HTERT RPE-1 (cell line): ENCODE measurements around the gene C9orf78.

Experiments
- in situ Hi-C: fragments of 300-500 bp; cut with MboI; formaldehyde crosslinking; loops from 4 replicates; pipeline ENCODE4 v1.14.3; 2020; ENCODE audit warnings: low sequenced_read_pairs

The C9orf78 gene, protein sequence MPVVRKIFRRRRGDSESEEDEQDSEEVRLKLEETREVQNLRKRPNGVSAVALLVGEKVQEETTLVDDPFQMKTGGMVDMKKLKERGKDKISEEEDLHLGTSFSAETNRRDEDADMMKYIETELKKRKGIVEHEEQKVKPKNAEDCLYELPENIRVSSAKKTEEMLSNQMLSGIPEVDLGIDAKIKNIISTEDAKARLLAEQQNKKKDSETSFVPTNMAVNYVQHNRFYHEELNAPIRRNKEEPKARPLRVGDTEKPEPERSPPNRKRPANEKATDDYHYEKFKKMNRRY

GRCh38 chr9:129835128-129835859 lies at the start of gene C9orf78, which contains the start of gene USP20:
Gene C9orf78 (minus strand): TSS chr9:129835275. CDS start chr9:129835221, 54 bp downstream.
Gene USP20 (plus strand): TSS chr9:129835458. CDS start chr9:129852556, 17,098 bp downstream.
- in situ Hi-C loops = no loop called here

DNA sequence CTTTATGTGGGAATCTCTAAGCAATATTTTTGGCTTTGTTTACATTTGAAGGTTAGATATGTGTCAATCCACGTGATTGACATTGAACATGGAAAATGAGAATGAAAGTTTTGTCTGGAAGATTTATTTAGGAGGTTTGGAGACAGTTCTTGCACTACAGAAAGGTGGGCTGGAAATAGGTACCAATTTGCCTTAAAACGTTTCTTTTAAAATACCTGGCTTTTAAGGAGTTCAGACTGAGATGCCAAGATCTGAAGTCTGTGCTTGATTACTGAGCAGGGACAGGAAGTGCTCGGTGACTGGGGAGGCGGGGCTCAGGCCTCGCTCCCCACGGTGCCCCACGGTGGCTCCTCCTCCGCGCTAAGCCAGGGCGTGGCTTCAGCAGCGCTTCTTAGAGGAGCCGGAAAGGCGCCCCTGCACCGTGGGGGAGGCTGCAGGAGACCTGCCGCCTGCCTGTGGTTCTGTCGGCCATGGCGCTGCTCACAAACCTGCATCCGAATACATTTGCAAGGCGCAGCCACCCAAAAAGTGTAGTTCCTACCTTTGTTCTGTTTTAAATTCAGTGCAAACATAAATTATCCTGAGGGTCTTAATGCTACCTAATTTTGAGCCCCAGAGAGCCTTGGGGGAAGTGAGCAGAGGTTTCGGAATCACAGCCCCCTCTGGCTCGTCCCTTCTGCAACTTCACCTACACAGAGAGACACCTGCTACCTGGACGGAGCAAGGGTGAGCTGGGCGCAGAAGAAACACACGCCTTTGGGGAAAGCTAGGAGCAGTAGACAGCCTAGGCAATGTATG lies 49.3 kb upstream of the C9orf78 start:
- in situ Hi-C loops = no loop called here

DNA sequence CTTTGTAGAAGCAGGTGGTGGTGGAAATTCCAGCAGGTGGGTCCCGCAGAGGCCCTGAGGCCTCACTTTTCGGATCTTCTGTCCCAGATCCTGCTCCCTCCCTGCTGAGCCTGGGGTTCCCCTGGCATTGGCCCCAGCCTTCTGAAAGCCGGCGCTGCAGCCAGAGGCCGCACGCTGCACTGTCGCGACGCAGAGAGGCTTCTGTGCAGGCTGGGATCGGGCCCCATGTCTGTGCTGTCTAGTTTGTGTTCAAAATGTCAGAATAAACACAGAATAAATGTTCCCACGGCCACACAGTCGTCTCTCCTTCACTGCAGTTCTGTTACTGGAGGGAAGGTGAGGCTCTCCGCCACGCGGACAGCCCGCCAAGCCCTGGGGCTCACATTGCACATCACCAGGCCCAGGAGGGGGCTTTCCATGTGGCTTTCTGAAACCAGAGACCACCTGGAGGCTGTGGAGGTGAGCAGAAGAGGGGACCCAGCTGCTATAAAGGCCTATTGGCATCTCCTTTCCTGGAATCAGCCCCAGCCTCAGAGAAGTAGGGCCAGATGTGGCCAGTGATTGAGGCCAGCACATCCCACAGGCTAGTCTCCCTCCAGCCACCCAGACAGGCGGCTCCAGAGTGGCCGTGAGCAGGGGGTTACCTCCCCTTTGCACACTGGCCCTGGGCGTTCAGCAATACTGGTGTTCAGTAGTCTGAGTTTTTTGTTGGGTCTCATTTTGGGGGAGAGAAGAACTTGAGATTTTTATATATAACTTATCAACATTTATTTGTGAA lies 46.7 kb upstream of the C9orf78 start:
- in situ Hi-C loops = no loop called here

GRCh38 chr9:129880654-129881546 lies 45.8 kb upstream of the C9orf78 start:
- in situ Hi-C loops = no loop called here

DNA sequence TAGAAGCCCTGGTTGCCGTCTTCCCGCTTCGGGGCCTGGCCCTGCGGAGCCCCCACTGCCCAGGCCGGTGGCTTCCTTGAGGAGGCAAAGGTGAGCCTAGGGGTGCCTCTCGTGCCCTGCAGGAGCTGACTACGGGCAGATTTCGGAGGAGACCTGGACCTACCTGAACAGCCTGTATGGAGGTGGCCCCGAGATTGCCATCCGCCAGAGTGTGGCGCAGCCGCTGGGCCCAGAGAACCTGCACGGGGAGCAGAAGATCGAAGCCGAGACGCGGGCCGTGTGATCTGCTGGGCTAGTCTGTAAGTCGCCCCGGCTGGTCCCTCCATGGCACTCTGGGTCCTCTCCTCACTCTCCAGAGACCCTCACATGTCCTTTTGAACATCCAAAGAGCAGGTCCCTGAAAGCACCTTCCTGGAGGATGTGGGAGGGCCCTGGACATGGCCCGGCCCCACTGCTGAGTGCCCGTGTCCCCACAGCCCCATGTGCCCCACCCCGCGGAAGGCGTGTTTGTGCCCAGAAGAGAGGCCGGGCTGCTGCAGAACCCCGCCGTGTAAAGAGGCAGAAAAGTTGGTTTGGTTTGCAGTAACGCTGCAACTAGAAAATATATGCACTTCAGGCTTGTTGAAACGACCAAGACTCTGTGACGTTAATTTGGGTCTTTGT lies 45.0 kb upstream of the C9orf78 start:
- in situ Hi-C loops = no loop called here

GRCh38 chr9:129879103-129879699 lies 44.1 kb upstream of the C9orf78 start:
- in situ Hi-C loops = no loop called here

- in situ Hi-C loops = no loop called here
Observed at GRCh38 chr9:129878291-129878690, 43.2 kb upstream of the C9orf78 start.

DNA sequence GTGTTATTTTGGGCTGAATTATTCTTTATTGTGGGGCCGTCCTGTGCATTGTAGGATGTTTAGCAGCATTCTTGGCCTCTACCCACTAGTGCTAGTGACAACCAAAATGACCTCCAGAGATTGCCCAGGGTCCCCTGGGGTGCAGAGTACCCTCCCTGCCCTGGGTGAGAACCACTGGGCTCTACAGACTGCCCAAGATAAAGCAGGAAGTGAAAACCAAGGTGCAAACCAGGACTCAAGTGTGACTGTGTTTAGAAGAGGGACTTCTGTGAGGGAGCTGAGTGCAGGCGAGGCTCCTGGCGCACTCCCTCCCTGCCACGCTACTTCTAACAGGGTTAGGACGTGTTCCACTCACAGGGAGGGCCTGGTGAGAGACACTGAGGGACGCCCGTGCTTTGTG lies 41.7 kb upstream of the C9orf78 start:
- in situ Hi-C loops = no loop called here

- in situ Hi-C loops = no loop called here
Observed at GRCh38 chr9:129875687-129876395, 40.8 kb upstream of the C9orf78 start.

DNA sequence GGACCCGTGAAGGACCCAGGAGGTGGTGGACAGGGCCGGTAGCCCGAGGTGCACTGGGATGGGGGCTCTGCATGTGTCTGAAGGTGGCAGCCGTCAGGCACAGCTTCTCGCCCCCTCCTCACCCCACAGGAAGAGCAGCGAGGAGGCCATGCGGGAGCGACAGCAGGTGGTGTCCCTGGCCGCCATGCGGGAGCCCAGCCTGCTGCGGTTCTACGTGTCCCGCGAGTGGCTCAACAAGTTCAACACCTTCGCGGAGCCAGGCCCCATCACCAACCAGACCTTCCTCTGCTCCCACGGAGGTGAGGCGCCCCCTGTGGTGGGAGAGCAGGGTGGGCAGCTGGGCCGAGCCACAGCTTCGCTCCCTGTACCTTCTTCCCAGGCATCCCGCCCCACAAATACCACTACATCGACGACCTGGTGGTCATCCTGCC lies 40.1 kb upstream of the C9orf78 start:
- in situ Hi-C loops = no loop called here

DNA sequence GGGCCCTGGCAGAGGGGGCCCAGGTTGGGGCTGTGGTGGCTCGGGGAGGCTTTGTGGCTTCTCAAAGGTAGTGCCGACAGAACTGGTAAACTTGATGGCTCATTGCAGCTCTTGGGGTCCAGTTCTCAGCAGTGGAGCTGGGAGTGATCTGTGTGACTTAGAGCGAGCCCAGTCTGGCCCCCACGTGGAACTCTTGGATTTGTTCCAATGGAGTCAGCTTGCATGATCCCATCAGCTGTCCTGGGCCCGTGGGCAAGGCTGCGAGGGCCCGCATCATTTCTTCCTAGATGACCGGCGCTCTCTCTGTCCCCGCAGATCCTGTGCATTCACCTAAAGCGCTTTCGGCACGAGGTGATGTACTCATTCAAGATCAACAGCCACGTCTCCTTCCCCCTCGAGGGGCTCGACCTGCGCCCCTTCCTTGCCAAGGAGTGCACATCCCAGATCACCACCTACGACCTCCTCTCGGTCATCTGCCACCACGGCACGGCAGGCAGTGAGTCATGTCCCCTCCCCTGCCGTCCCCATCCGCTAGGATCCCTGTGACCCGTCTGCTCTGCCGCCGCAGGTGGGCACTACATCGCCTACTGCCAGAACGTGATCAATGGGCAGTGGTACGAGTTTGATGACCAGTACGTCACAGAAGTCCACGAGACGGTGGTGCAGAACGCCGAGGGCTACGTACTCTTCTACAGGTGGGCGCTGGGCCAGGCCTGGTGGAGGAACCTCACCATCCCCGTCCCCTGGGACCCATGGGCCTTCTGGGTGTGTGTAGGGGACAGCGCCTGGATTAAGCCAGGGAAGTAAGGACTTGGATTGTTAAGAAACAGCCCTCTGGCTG lies 39.4 kb upstream of the C9orf78 start:
- in situ Hi-C loops = no loop called here

DNA sequence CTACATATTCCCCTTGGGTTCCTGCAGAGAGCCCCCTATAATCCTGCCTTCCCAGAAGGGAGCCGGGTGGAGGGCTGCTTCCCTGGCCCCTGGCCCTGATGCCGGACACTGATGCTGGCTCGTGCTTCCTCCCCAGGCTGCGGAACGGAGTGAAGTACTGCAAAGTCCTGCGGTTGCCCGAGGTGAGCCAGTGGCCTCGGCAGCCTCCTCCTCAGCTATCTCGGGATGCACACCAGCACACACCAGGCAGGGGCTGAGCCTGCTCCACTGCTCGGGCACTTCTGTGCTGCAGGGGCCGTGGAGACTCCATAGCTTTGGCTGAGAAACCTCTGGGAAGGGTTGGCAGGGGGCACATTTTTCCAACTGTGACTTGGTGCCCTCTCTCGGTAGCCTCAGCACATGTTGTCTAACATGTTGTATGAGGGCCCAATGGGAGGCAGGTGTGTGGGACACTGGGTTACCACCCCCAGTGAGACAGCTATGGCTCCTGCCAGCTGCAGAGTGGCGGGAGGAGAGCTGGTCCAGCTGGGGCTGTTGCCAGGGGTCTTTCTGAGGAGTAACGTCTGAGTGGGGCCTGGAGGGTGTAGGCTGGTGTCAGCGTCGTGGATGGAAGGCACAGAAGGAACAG lies 38.6 kb upstream of the C9orf78 start:
- in situ Hi-C loops = no loop called here

- in situ Hi-C loops = no loop called here
Observed at GRCh38 chr9:129871046-129871445, 36.0 kb upstream of the C9orf78 start.

DNA sequence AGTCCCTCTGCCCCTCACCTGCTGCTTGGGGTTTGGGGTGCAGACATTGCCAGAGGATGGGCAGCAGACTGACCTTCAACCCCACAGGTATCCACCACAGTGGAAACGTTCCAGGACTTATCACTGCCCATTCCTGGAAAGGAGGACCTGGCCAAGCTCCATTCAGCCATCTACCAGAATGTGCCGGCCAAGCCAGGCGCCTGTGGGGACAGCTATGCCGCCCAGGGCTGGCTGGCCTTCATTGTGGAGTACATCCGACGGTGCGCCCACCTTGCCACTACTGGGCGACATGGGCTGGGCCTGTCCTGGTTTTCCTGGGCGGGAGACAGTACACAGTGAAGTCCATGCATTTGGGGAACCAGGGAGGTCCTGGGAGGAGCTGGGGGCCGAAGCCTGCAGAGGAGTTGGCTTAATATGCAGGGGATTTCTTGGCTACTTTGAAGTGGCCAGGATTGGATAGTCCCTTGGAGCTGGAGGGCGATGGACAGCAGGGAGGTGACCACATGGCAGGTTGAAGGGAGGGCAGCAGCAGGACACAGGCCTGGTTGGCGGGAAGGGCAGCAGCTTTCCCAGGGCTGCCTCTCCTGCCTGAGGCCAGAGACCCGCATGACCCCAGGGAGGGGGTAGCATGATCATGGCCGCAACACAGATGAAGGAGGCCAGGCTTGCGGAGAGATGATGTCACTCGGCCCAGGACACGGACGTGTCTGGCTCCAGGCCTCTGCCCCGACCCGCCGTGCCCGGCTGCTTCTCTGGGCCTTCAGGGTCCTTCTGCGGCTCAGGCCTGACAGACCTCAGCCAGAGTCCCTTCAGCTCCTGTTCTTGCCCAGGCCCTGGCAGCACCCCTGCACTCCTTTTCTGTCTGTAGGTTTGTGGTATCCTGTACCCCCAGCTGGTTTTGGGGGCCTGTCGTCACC lies 34.8 kb upstream of the C9orf78 start:
- in situ Hi-C loops = no loop called here

DNA sequence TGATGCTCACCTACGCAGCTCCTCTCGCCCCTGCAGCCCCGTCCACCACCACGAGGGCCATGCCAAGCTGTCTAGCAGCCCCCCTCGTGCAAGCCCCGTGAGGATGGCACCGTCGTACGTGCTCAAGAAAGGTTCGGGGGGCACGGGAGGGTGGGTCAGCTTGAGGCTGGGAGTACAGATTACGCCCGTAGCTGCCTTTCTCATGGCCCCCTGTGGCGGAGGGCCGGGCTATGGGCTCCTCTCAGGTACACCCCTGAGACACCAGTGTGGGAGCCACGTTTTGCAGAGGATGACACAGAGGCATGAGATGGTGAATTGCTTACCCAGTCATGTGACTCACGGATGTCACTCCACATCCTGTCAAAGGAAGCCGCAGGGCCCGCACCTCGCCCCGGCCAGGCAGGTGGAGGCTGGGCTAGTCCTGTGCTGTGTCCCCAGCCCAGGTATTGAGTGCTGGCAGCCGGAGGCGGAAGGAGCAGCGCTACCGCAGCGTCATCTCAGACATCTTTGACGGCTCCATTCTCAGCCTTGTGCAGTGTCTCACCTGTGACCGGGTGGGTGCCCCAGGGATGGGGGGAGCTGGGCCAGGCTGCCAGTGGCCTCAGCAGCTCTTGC lies 33.9 kb upstream of the C9orf78 start:
- in situ Hi-C loops = no loop called here
